HG03045 (cell line): ENCODE results near the gene NOD2.

Source experiments
- ATAC-seq: cut with Tn5 transposase; IDR thresholded peaks from one replicate; pipeline ENCODE4 v1.9.1; 2021; ENCODE audit warnings: mild to moderate bottlenecking, moderate library complexity; ENCODE audit not compliant: unreplicated experiment

The NOD2 gene

DNA sequence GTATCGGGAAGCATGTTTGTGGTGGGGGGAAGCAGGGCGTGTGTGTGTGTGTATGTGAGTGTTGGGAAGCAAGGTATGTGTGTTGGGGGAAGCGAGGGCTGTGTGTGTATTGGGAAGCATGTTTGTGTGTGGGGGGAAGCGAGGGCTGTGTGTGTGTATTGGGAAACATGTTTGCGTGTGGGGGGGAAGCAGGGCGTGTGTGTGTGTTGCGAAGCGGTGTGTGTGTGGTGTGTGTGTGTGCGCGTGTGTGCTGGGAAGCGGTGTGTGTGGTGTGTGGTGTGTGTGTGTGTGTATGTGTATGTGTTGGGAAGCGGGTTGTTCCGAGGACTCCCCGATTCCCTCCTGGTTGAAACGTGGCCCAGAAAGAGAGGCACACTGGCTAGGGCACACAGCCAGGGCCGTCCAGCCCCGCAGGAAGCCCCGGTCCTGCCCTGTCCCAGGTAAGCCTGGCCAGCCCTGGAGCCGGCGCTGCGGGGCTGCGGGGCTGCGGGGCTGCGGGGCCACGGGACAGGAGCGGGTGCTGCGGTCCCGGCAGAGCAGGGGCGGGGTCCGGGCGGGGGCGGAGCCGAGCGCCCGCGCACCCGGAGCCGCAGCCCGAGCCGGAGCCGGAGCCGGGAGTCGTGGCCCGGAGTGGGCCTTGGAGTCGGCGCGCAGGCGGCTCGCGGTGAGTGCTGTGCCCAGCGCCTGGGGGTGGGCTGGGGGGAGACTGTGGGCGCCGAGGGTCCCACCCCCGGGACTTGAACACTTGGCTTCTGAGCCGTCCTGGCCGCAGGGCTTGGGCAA is at the start of gene NOD2:
TSS of gene NOD2 (plus strand) at position 608 of the 783 bp plus-strand sequence. CDS start 5,890 bp downstream, outside the sequence.
- ATAC-seq, result no peak

DNA sequence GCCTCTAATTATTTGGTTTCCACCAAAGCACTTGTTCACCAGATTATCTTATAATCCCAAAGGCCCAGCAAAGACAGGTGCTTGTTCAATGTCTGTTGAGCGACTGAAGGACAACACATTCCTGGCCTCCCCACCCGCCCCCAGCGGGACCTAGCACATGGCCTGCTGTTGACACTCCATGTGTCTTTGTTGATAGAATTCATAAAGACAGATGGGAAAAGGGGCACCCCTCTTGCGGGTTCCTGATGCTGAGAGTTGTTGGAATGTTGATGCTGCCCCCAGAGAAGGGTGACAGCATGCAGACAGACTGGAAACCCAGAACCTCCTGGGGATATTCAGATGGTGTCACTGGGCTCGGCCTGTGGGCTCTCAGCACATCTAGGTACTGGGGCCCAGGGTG is 49.2 kb upstream of the NOD2 start:
- ATAC-seq, result no peak

DNA sequence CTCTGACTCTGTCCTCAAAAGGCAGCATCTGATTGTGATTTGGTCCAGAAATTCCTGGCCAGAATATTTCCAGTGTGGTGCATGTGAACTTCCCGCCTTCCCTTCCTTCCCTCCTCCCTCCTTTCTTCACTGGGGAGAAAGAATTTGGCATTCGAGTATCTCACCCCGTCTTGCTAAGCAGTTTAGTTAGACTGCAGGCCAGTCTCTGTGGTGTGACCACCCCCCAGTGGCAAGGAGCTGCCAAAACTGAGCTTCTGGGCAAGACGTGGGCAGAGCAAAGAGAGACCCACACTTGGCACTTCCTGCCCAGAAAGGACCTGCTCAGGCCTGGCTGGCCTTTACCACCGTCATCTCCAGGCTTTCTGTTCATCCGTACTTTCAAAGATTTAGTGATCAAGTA is 48.7 kb upstream of the NOD2 start:
- no peak for ATAC-seq

GRCh38 chr16:50645563-50646220 is 47.7 kb upstream of the NOD2 start:
- ATAC-seq, result no peak

GRCh38 chr16:50646345-50646744 is 47.1 kb upstream of the NOD2 start:
- ATAC-seq, result no peak

DNA sequence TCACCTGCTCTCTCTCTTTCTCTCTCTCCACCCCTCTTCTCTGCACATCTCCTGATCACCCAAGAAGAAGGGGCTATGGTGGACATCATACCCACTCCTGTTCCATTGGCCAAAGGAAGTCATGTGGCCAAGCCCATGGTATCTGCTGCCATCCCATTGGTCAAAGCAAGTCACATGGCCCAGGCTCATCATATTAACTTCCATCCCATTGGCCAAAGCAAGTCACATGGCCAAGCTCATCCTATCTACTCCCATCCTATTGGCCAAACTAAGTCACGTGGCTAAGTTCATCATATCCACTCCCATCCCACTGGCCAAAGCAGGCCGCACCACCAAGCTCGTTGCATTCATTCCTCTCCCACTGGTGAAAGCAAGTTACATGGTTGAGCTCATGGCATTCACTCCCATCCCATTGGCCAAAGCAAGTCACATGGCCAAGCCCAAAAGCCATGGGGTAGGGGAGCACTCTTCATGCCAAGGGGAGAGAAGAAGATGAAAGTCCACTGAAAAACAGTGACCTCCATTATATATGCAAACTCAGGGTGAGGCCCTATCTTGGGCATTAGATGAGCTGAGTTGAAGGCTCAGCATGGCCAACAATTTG is 41.5 kb upstream of the NOD2 start:
- no peak for ATAC-seq

DNA sequence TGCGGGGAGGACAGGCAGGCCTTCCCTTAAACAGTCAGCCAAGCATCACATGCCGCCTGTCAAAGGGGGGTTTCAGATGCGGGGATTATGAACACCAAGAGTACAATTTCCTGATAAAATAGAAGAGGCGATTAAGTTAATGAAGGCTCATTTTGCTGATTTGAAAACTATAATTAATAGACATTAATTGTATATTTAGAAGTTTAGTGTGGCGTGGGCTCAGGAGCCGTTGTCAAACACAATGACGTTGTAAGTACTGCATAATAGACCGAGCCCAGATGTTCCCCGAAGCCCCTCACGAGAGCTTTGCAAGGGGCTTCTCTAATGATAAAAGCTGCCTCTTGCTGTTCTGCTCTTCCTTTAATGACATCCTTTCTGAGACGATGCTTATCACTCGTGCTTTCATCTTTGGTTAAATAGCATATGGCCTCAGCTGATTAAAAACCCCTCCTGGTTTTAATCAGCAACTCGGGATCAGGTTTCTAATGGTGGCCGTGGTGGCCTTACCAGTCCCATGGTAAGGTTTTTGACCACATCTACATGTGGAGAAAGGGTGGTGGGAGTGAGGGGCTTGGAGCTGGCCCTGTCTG is 40.5 kb upstream of the NOD2 start:
- ATAC-seq, result no peak

DNA sequence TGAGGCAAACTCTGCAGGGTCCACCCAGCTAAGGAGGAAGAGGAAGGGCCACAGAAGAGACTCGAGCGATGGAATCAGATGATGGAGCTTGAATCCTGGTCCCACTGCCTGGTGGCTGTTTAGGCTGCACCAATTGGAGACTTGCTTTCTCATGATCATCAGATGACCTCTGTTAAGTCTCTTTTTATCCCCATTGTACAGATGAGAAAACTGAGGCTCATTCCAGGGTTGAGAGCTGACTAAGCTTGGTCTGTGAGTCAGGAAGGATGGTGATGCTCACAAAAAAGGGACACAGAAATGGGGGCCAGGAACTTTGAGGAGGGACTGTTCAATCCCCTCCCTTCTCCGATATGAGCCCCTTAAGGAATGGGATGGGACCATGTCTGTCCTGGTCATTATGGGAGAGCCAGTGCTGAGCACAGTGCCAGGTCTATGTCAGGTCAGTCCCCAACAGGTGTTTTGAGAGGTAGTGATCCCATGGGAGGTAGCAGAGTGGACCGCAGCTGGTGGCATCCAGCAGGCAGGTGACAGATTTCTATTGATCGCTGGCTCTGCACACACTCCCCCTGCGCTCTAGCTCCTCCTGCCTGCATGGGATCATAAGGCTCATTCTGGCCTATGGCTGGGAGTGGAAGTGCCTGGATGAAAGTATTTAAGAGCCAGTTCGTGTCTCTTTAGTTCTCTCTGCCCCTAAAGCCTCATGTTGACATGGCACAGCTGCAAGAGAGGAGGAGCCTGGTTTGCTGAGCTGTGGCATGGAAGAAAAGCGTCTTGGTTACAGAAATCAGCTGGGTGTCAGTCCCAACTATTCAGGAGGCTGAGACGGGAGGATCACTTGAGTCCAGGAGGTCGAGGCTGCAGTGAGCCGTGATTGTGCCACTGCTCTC is 39.5 kb upstream of the NOD2 start:
- ATAC-seq, result no peak

DNA sequence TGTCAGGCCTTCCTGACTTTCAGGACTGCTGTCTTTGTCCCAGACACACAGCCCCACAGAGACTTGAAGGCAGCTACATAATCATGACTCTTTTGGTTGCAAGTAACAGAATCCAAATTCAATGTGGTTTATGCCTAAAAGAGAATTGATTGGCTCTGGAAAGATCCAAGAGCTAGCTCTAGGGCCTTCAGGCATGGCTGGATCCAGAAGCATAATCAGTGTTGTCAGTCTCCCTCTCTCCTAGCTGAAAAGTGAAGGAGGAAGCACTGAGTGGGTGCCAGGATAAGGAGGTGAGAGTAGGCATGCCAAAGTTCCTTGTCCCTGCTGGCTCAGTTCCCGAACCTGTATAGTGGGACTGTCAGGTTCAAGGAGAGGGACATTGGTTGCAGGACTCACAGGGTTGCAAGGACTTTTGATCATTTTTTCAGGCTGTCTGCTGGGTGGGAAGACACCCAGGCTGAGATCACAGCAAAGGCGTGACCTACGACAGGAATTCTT is 37.8 kb upstream of the NOD2 start:
- ATAC-seq, result no peak

DNA sequence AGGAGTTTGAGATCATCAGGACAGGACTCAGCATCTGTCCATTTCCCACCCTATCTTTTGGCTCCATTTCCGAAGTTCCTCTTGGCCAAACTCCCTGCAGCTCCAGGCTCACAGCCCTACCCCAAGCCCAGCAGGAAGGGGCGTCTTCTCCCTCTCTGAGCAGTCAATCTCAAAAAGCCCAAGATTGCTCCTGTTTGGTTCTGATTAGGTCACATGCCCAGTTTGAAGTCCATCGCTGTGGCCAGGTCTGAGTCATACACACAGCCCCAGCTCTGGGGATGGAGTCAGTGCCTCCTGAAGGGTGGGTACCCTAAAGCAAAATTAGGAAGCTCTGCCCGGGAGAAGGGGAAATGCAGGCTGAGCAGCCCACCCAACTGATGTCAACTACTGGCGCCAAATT is 36.2 kb upstream of the NOD2 start:
- ATAC-seq, result no peak

DNA sequence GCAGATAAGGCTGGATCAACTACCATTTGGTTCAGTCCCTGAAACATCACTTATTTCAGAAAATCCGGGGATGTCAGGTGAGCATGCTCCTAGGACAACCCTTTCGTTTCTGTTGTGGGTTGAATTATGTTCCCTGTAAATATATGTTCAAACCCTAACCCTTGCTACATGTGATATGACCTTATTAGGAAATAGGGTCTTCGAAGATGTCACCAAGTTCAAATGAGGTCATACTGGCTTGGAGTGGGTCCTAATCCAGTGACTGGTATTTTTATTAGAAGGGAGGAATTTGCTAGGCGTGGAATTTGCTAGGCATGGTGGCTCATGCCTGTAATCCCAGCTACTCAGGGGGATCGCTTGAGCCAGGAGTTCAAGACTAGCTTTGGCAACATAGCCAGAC is 33.6 kb upstream of the NOD2 start:
- no peak for ATAC-seq

- ATAC-seq, result no peak
These were observed 31.0 kb upstream of the NOD2 start for GRCh38 chr16:50662306-50662940.

GRCh38 chr16:50664270-50664669 is 29.1 kb upstream of the NOD2 start:
- ATAC-seq, result no peak

- no peak for ATAC-seq
These were observed 28.1 kb upstream of the NOD2 start for GRCh38 chr16:50665128-50665878.

DNA sequence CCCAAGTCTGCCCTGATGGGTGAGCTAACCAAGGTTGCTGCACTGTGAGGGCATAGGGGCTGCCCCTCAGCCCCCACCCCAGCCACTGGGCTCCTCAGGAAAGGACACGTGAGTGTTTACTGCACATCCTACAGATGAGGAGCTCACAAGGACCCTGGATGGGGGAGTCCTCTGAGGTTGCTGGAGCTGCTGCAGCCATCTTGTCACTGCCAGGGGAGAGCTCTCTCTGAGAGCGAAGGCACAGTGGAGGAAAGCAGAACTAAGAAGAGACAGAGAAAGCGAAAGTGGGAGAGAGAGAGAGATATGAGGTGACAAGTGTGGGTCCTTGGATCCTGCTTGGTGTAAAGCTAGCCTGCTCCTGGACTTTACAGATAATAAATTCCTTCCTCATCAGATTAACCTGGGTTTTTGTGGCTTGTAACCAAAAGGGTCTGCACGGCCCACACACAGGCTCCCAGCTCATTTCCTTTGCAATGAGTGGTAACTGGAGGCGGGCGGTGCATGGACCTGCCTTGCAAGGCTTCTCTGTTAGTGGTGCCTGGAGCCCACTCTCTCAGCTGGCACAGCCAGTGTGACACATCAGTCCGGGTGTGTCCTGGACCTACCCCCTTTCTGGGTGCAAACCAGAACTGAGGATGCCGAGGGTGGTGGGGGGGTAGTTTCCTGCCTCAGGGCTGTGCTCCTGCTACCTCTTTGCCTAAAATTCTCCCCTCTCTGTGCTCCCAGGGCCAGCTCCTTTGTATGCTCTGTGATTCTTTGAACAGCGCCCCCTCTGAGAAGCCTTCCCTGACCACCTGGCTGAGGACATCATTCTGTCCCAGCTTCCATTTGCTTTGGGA is 26.5 kb upstream of the NOD2 start:
- ATAC-seq, result peak; percentile 68

DNA sequence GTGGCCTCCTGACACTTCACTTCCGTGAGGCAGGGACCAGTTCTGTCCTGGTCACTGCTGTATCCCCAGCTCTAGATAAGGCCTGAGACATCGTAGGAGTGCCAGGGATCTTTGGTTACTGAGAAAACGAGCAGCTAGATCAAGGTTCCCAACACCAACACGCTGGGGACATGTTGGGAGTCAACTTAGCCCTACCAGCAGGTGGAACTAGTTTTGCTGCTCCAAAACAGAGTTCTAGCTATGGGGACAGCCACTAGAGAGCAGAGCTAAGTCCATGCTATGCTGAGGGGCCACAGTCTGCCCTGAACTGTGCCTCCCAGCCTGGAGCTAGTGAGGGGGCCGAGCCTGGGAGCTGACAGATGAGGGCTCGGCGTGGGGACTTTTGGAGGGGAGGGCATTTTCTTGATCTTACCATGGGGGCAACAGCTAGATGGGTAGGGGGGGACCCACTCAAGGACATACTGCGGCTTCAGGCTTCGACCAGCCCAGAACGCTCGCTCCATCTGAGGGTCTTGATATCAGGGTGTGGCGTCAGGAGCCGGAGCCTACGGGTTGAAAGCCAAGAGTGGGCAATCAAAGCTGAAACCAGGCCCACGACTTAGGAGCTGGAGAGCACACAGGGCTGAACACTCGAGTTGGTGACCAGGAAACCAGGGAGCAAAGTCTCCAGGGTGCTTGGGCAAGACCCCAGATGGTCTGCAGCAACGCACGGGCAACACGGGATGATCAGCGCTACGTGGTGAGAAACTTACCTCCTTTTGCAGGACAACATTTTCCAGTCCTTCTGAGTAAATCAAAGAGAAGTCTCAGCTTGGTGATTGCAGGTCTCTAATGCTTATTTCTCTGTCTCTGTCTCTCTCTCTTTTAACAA is 25.7 kb upstream of the NOD2 start:
- no peak for ATAC-seq

DNA sequence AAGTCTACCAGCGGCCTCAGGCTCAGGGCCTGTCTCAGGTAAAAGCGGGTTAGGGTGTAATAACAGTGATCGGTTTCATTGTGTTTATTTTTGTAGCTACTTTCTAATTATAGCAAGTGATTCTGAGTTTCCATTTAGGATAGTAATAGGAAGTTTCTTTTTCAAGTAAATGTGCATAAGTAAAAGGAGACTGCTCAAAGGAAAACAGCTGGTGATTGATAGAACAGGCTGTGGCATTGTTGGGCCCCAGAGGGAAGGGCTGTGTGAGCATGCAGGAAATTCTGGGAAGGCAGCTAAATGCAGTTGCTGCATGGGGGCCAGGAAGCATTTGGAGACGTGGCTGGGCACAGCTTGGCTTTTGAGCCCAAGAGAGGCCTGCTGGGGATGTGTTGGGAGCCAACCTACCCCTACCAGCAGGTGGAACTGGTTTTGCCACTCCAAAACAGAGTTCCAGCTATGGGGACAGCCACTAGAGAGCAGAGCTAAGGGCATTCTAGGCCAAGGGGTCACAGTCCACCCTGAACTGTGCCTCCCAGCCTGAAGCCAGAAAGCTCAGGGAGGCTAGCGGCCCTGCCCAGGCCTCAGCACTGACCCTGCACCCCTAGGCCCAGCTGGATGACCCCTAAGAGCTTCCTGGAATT is 24.9 kb upstream of the NOD2 start:
- ATAC-seq, result no peak
